ENCODE results near the gene ADGRG1. TPM values are rescaled to one million over a fixed set of nuclear protein-coding genes. Genes with fewer than 3 reads are reported as not detected.

Gene ADGRG1
- total RNA-seq, 1 donor from 2014 or later: 116 TPM

- TF ChIP-seq CTCF (IDR thresholded peaks at IDR 0.05; ENCODE audit: partially characterized antibody, unreplicated experiment): no peak
- Mint-ChIP-seq H3K4me3 (ENCODE audit: unreplicated experiment) (peak overlapping the region; percentile 7), H3K27ac (ENCODE audit: unreplicated experiment) (peak overlapping the region; percentile 20), H3K4me1 (ENCODE audit: low read depth, unreplicated experiment) (peaks cover 12% of the 10 kb centered on the region), H3K36me3 (ENCODE audit: unreplicated experiment) (no peaks in the 10 kb centered on the region), H3K9me3 (ENCODE audit: unreplicated experiment) (peaks cover 1% of the 10 kb centered on the region), H3K27me3 (ENCODE audit: unreplicated experiment) (peaks cover 12% of the 10 kb centered on the region)
- DNase-seq: no peak
Measured at GRCh38 chr16:57651344-57652333, 23.2 kb downstream of the ADGRG1 start.

- peaks cover 13% of the 10 kb centered on the region for H3K27me3 Mint-ChIP-seq (ENCODE audit: unreplicated experiment)
- H3K36me3 Mint-ChIP-seq (ENCODE audit: unreplicated experiment): no peaks in the 10 kb centered on the region
- H3K4me3 Mint-ChIP-seq (ENCODE audit: unreplicated experiment): no peak overlapping the region
- no peak for DNase-seq
- peaks cover 12% of the 10 kb centered on the region for H3K4me1 Mint-ChIP-seq (ENCODE audit: low read depth, unreplicated experiment)
- peak overlapping the region; percentile 82 for H3K27ac Mint-ChIP-seq (ENCODE audit: unreplicated experiment)
- peaks cover 1% of the 10 kb centered on the region for H3K9me3 Mint-ChIP-seq (ENCODE audit: unreplicated experiment)
- no peak for TF ChIP-seq CTCF (IDR thresholded peaks at IDR 0.05; ENCODE audit: partially characterized antibody, unreplicated experiment)
Measured at GRCh38 chr16:57652695-57653471, 24.5 kb downstream of the ADGRG1 start.

DNA sequence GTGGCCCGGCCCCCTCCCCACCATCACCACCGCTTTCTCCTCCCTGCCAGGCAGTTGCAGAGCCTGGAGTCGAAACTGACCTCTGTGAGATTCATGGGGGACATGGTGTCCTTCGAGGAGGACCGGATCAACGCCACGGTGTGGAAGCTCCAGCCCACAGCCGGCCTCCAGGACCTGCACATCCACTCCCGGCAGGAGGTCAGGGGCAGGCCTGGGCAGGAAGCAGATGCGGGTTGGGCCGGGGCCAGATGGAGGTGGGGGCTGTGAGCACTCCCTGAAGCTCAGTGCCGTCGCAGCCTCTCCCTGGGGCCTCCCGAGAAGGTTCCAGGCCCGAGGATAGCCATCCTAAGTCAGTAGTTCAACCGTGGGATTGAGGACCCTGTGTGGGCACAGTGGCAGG lies 25.5 kb downstream of the ADGRG1 start:
- Mint-ChIP-seq H3K27ac (ENCODE audit: unreplicated experiment) (peak overlapping the region; percentile 82), H3K4me3 (ENCODE audit: unreplicated experiment) (peak overlapping the region; percentile 34), H3K36me3 (ENCODE audit: unreplicated experiment) (no peaks in the 10 kb centered on the region), H3K27me3 (ENCODE audit: unreplicated experiment) (peaks cover 14% of the 10 kb centered on the region), H3K4me1 (ENCODE audit: low read depth, unreplicated experiment) (peaks cover 12% of the 10 kb centered on the region), H3K9me3 (ENCODE audit: unreplicated experiment) (peaks cover 1% of the 10 kb centered on the region)
- DNase-seq: peak; percentile 63
- no peak for TF ChIP-seq CTCF (IDR thresholded peaks at IDR 0.05; ENCODE audit: partially characterized antibody, unreplicated experiment)

- Mint-ChIP-seq H3K9me3 (ENCODE audit: unreplicated experiment) (peaks cover 1% of the 10 kb centered on the region), H3K27me3 (ENCODE audit: unreplicated experiment) (peaks cover 12% of the 10 kb centered on the region), H3K4me1 (ENCODE audit: low read depth, unreplicated experiment) (peaks cover 12% of the 10 kb centered on the region), H3K36me3 (ENCODE audit: unreplicated experiment) (no peaks in the 10 kb centered on the region), H3K4me3 (ENCODE audit: unreplicated experiment) (no peak overlapping the region), H3K27ac (ENCODE audit: unreplicated experiment) (no peak overlapping the region)
- no peak for TF ChIP-seq CTCF (IDR thresholded peaks at IDR 0.05; ENCODE audit: partially characterized antibody, unreplicated experiment)
- DNase-seq: no peak
Measured at GRCh38 chr16:57656342-57656955, 28.0 kb downstream of the ADGRG1 start.

Measured in glutamatergic neuron (in vitro differentiated cells).